Measurements from ENCODE around the gene KCNQ1. TPM values are rescaled to one million over a fixed set of nuclear protein-coding genes. Genes with fewer than 3 reads are reported as not detected.

Gene KCNQ1
- total and polyA plus RNA-seq, 8 donors, result 7.1 to 37.7 (median 9.9) TPM

DNA sequence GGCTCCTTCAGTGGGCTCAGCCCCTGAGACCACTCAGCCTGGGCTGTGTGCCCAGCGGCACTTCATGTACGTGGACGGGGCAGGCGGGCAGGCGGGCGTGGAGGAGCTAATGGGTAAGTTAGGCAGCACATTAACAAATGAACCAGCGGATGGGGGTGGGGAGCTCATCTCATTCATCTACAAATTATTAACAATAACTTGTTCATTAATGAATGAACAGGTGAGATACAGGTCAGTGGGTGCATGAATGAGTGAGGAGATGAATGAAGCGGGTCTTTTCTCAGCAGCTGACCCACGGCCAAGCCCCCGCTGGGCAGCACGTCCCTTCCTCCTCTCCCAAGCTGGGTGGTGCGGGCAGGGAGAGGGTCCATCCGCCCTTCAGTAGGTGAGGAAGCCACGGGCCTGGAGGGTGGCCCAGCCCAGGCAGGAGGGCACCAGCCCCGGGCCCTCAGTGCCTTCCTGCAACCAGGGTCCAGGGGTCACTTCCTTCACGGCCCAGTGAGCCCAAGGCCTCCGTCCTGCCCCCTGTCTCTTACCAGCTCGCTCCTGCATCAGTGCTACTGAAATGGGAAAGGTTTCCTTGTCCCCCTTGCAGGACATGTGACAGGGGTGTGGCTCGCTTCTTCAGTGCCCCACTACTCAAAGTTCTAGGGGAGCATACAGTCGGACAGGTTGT lies 315.5 kb downstream of the KCNQ1 start:
- intact Hi-C loops (cut with DNase I), result no loop called here
- no peak for ATAC-seq
- TF ChIP-seq, protein P1, sequence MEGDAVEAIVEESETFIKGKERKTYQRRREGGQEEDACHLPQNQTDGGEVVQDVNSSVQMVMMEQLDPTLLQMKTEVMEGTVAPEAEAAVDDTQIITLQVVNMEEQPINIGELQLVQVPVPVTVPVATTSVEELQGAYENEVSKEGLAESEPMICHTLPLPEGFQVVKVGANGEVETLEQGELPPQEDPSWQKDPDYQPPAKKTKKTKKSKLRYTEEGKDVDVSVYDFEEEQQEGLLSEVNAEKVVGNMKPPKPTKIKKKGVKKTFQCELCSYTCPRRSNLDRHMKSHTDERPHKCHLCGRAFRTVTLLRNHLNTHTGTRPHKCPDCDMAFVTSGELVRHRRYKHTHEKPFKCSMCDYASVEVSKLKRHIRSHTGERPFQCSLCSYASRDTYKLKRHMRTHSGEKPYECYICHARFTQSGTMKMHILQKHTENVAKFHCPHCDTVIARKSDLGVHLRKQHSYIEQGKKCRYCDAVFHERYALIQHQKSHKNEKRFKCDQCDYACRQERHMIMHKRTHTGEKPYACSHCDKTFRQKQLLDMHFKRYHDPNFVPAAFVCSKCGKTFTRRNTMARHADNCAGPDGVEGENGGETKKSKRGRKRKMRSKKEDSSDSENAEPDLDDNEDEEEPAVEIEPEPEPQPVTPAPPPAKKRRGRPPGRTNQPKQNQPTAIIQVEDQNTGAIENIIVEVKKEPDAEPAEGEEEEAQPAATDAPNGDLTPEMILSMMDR (IDR thresholded peaks at IDR 0.05), result no peak
- Histone ChIP-seq H3K4me1 (no peaks in the 10 kb centered on the region), H3K36me3 (no peaks in the 10 kb centered on the region), H3K27ac (no peak overlapping the region), H3K4me3 (no peak overlapping the region), H3K9me3 (peaks cover 0 to 7% of the 10 kb centered on the region in 2 donors), H3K27me3 (no peaks in the 10 kb centered on the region)
- DNase-seq, result peak in 2 of 4 donors; percentile 21 to 47

DNA sequence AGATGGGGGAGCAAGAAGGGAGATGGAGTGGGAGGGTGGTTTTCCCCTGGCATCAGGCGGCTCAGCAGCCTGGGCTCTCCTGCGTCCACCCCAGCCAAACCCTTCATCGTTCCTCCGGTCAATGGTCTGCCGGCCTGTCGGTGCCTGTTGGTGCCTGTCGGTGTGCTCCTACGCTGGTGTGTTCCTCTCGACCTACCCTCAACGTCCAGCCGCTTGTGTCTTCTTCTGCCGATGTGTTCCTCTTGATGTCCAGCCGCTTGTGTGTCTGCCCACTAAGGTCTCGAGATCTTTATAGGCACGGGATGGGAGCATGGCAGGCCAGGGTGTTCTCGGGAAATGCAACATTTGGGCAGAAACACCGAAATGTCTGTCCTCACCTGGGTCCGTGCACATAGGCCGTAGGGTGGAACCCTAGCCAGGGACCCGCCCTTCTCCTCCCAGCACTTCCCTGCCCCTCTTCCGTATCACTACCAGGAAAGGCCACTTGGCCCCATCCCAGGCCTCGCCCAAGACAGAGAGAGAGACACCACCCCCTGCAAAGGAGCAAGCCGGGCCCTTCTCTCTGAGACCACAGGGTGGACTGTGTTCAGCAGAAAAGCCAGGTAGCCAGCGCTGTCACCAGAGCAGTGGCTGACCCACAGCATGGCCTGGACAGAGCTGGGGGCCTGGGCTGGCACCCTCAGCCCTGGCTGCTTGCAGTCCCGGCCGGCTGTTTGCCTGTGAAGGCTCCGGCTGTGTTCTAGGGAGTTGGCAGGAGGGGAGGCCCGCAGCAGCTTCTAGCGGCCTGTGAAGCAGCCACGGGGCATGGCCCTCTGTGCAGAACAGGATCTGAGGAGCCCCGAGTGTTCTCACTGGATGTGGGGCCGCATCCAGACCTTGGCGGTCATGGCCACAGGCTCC lies 316.6 kb downstream of the KCNQ1 start:
- H3K4me1 ChIP-seq, result no peaks in the 10 kb centered on the region
- no peak overlapping the region for H3K27ac ChIP-seq
- peak in 2 of 4 donors; percentile 27 to 62 for DNase-seq
- H3K36me3 ChIP-seq, result no peaks in the 10 kb centered on the region
- intact Hi-C loops (cut with DNase I), result no loop called here
- ATAC-seq, result no peak
- H3K27me3 ChIP-seq, result no peaks in the 10 kb centered on the region
- TF ChIP-seq, protein P1 (IDR thresholded peaks at IDR 0.05), result no peak
- H3K9me3 ChIP-seq, result peaks cover 0 to 6% of the 10 kb centered on the region in 2 donors
- no peak overlapping the region for H3K4me3 ChIP-seq

DNA sequence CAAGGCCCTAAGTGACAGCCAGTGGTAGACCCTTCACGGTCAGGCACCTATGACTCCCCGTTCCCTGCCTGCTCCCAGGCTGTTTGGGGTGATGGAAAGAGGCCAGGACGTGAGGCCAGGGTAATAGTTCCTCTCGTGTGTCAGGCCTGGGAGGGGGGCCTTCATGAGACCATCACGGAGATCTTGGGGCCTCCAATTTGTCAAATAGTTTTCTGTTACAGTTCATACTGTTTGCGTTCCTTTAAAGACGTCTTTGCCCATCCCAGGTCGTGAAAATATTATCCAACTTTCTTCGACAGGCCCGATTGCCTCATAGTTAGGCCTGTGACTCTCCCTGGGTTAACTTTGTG lies 317.2 kb downstream of the KCNQ1 start:
- Histone ChIP-seq H3K4me1 (no peaks in the 10 kb centered on the region), H3K27ac (no peak overlapping the region), H3K27me3 (no peaks in the 10 kb centered on the region), H3K9me3 (peaks cover 0 to 1% of the 10 kb centered on the region in 2 donors), H3K36me3 (no peaks in the 10 kb centered on the region), H3K4me3 (no peak overlapping the region)
- intact Hi-C loops (cut with DNase I), result no loop called here
- no peak for DNase-seq
- ATAC-seq, result no peak
- TF ChIP-seq, protein P1 (IDR thresholded peaks at IDR 0.05), result no peak

DNA sequence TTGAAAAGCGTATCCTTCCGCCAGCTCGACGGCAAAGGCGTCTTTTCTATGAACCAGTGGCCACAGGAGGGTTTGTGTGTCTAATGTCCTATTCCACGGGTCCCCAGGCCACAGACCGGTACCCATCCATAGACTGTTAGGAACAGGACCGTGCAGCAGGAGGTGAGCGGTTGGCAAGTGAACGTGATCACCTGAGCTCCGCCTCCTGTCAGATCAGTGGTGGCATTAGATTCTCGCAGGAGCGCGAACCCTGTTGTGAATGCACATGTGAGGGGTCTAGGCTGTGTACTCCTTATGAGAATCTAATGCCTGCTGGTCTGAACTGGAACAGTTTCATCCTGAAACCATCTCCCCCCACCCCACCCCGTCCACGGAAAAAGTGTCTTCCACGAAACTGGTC lies 317.6 kb downstream of the KCNQ1 start:
- H3K36me3 ChIP-seq, result no peaks in the 10 kb centered on the region
- no peaks in the 10 kb centered on the region for H3K27me3 ChIP-seq
- TF ChIP-seq, protein P1 (IDR thresholded peaks at IDR 0.05), result no peak
- H3K4me1 ChIP-seq, result no peaks in the 10 kb centered on the region
- H3K27ac ChIP-seq, result no peak overlapping the region
- DNase-seq, result no peak
- H3K9me3 ChIP-seq, result no peaks in the 10 kb centered on the region
- no peak overlapping the region for H3K4me3 ChIP-seq
- intact Hi-C loops (cut with DNase I), result no loop called here
- no peak for ATAC-seq

DNA sequence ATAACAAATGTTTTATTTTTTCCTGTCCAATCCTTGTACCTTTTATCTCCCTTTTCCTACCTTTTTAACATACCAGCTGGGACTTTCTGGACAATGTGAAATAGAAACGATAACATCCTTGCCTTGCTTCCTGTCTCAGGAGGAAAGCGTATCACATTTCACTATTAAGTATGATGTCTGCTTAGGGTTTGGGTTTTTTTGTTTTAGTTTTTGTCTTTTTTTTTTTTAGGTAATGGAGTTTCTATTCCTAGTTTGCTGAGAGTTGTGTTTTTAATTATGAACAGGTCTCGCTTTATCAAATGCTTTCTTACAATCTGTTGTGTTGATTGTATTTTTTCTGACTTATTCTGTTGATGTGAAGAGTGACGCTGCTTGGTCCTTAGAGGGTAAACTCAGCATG lies 319.2 kb downstream of the KCNQ1 start:
- Histone ChIP-seq H3K27me3 (no peaks in the 10 kb centered on the region), H3K4me1 (no peaks in the 10 kb centered on the region), H3K9me3 (no peaks in the 10 kb centered on the region), H3K27ac (no peak overlapping the region), H3K36me3 (no peaks in the 10 kb centered on the region), H3K4me3 (no peak overlapping the region)
- TF ChIP-seq, protein P1 (IDR thresholded peaks at IDR 0.05), result no peak
- DNase-seq (no peak), ATAC-seq (no peak)
- intact Hi-C loops (cut with DNase I), result no loop called here
